ENCODE data around the gene KNTC1.
"Not testable (repeated sequence)": the region's sequence is repeated elsewhere in the genome, so short reads cannot be mapped to it uniquely, and the experiment has no call there.

- TF ChIP-seq CTCF (conservative IDR thresholded peaks at IDR 0.05; ENCODE audit: low read length); EZH2phosphoT487 (IDR thresholded peaks at IDR 0.05; ENCODE audit: borderline replicate concordance): not testable (repeated sequence)
Observed at GRCh38 chr12:122591966-122592365, 64.9 kb downstream of the KNTC1 start.
